DMS114 treated with DMSO at 0.1 percent for 48 hours (cell line): Measurements from ENCODE around the gene GATAD2A.

ENCODE experiments used
- DNase-seq: peaks from one replicate; lab custom pipeline; 2025; ENCODE audit not compliant: unreplicated experiment; lab: John Stamatoyannopoulos, UW

Gene GATAD2A

GRCh38 chr19:19421299-19421696, 15.8 kb downstream of the GATAD2A start:
- no peak for DNase-seq

GRCh38 chr19:19422156-19422555, 16.7 kb downstream of the GATAD2A start:
- no peak for DNase-seq

- DNase-seq: no peak
Observed at GRCh38 chr19:19423322-19423721, 17.8 kb downstream of the GATAD2A start.

DNA sequence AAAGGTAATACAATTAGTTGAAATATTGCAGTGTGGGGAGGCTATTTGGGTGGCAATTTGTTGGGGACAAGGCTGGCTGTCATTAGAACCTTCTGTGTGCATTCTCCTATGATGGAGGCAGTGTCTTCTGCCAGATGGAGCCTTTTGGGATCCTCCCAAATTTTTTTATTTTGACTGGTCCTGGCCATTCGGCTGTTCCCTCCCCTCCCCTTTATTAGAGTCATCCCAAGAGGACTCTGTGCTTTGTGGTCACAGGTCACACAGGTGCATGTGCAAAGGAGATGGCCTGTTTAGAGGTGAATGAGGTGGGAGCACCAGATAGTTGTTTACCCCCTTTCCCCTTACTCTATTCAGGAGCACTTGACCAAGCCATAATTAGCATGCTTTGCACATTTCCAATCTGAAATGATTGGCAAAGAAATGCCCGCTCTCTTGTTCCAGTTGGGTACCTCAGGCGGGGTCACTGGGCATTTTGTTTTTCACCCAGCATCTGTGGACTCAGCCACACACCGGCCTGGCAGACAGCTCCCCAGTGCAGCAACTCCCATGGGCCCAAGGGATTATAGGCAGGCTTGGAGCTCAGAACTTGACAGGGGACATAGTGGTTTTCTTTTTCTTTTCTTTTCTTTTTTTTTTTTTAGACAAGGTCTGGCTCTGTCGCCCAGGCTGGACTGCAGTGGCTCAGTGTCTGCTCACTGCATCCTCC, 19.8 kb downstream of the GATAD2A start:
- no peak for DNase-seq

- DNase-seq: no peak
Observed at GRCh38 chr19:19426216-19426615, 20.7 kb downstream of the GATAD2A start.

DNA sequence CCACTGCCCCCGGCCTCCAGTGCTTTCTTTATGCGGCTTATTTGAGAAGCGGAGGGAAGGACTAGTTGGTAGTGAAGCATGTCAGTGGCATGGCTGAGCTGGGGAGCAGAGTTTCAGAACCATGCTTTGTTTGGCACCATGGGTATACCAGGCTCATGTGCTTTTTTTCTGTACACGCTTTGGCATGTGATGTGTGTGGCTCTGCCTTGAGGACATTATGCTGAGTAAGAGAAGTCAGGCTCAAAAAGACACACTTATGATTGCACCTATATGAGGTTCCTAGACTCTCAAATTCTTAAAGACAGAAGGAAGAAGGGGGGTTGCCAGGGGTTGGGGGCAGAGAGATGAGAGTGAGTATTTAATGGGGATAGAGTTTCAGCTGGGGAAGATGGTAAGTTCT, 21.3 kb downstream of the GATAD2A start:
- DNase-seq: no peak

DNA sequence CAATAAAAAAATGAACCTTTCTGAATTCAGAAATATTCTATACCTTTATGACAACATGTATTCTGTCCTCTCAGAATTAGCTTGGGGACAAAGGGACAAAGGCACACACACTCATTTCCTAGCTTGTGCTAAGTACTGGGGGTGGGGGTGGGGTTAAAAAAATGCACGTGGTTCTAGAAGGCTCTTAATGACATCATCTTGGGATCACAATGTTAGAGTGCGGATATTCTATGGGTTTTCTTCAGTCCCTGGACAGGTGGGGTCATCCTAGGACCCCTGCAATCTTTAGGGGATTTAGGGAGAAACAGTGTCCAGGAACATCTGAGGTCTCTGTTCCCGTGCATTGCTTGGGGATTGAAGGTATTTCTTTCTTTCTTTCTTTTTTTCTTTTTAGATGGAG, 21.8 kb downstream of the GATAD2A start:
- DNase-seq: no peak

GRCh38 chr19:19427944-19428343, 22.5 kb downstream of the GATAD2A start:
- no peak for DNase-seq

DNA sequence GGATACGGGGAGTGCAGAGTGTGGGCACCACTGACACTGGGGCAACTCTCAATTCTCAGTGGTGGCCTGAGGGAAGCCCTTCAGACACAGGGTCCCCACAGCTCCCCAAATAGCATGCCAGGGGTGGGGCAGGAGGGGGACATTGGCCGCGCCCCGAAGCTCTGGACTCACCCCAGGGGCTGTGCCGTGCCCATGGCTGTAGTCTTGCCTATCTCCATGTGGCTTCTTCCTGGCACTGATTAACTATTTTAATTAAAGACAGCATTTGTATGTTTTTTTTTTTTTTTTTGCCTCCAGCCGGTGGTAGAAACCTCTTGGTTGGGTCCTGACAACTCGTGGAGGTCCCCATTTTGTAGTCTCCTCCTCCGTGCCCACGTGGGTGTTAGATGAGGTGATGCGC, 23.3 kb downstream of the GATAD2A start:
- DNase-seq: no peak

- no peak for DNase-seq
Observed at GRCh38 chr19:19429361-19429760, 23.9 kb downstream of the GATAD2A start.

DNA sequence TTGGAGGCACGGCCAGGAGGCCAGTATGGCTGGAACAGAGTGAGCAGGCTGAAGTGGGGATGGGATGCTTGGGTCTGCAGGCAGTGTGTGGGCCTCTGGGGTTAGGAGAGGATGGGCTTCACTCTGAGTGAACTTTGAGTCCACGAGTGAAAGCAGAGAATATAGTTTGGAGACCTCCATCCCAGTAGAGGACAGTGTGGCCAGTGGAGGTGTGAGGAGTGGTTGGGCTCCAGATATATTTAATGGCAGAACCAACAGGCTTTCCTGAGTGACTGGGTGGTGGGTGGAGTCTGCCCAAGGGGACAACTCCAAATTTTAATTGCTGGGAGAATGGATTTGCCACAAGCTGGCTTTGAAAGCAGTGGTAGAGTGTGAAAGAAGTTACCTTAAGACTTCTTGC, 27.3 kb downstream of the GATAD2A start:
- no peak for DNase-seq

- no peak for DNase-seq
Observed at GRCh38 chr19:19433666-19434213, 28.3 kb downstream of the GATAD2A start.

GRCh38 chr19:19434483-19435045, 29.1 kb downstream of the GATAD2A start:
- no peak for DNase-seq

- no peak for DNase-seq
Observed at GRCh38 chr19:19436137-19436691, 30.7 kb downstream of the GATAD2A start.

GRCh38 chr19:19438366-19439175, 33.1 kb downstream of the GATAD2A start:
- no peak for DNase-seq

GRCh38 chr19:19439176-19439482, 33.7 kb downstream of the GATAD2A start:
- no peak for DNase-seq

DNA sequence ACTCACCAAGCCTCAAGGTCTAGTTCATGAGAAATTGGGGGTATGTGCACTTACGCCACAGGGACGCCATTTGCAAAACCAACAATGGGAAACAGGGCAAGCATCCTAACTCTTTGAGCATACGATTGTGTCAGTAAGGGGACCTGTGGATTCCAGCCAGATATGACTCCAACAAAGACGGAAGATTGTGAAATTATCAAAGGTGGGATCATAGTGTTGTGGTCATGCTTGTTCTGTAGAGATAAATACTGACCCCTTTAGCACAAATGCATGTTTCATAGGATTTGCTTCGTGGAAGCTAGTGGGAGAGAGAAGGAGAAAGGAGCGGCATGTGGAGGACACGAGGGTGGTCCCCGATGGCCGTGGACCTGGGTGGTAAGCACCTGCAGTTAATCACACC, 37.8 kb downstream of the GATAD2A start:
- no peak for DNase-seq

DNA sequence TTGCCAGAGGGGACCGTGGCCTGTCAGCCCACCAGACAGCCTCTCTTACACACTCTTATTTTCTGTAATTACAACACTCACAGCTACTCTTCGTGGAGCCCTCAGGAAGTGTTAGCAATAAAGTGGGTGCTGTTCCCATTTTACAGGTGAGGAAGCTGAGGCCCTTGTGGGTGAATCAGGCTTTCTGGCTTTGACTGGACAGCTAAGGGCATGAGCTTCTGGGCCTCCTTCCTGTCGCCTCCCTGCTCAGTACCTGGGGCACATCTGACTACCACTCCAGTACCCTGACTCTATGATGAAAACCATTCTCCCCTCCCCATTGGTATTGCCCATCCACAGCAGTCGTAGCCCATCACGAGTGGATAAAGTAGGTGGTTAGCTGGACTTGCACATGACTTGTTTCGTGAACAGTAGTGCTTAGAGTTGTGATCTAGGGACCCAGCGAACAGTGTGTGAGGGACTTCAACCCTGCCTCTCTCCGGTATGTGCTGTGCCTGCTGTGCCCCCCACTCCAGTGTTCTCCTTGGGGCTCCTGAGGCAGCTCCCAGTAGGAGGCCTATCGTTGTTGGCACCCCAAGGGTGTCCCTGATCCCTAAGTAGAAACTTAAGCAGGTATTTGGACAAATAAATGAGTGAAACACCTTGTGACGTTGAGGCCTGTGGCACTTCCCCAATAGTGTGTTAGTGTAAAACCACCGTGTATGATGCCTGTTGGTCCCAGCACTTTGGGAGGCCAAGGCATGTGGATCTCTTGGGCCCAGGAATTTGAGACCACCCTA, 38.6 kb downstream of the GATAD2A start:
- no peak for DNase-seq

DNA sequence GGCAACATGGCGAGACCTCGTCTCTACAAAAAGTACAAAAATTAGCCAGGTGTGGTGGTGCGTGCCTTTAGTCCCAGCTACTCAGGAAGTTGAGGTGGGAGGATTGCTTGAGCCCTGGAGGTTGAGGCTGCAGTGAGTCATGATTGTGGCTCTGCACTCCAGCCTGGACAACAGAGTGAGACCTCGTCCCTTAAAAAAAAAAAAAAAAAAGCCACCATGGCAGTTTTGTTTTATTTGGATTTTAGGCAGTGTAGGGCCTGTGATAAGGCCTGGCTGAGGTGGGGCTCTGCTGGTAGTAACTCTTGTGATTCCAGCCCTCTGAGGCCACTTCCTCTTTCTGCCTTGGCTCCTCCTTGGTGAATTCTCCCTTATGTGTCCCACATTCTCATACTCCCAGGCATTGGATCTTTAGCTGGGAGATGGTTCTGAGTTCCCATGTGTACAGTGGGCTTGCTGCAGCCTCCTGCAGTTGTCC, 39.2 kb downstream of the GATAD2A start:
- DNase-seq: no peak

DNA sequence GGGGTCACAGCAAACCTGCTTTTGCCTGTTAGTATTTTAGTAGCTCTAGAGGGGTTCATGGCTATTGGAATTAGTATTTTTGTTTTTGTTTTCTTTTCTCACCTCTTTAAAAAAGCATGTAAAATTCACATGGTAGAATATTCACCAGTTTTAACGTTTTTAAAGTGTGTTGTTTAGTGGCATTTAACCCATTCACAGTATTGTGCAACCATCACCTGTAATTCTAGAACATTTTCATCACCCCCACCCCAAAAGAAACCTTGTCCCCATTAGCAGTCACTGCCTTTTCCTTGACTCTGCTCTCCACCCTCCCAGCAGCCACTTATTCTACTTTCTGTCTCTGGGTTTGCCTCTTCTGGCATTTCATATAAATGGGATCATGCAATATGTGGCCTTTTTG, 39.8 kb downstream of the GATAD2A start:
- no peak for DNase-seq

- DNase-seq: no peak
Observed at GRCh38 chr19:19445911-19446361, 40.5 kb downstream of the GATAD2A start.
